Psoas muscle (tissue), 8 donors: ENCODE measurements around the gene PUSL1. TPM values are rescaled to one million over a fixed set of nuclear protein-coding genes. Genes with fewer than 3 reads are reported as not detected.

ENCODE experiments used
- ATAC-seq, 4 donors: fragments of 200-7000 bp; cut with Tn5 transposase; one replicate each; pipeline ENCODE4 v1.9.1; 2020; ENCODE audit warnings: moderate library complexity in 3 of 4, mild to moderate bottlenecking in 2 of 4
- DNase-seq, 2 donors: peaks; one replicate each; pipeline ENCODE4 v3.0.0-alpha.2; 2020
- H3K27ac ChIP-seq: fragments of 200-600 bp; one replicate; pipeline ENCODE4 v1.8.0; 2022
- H3K27me3 ChIP-seq, 3 donors: fragments of 200-600 bp in 1 of 3; one replicate each; pipeline versions ENCODE4 v1.6.1 to v1.8.0; 2013 to 2022; ENCODE audit warnings: low read length in 2 of 3, mild to moderate bottlenecking in 2 of 3, moderate library complexity in 1 of 3; ENCODE audit not compliant: insufficient read depth in 3 of 3
- H3K36me3 ChIP-seq, 2 donors: fragments of 200-600 bp in 1 of 2; one replicate each; pipeline versions ENCODE4 v1.6.1 to v1.8.0; 2013 to 2022; ENCODE audit warnings: low read depth in 1 of 2, mild to moderate bottlenecking in 1 of 2, moderate library complexity in 1 of 2; ENCODE audit not compliant: insufficient read depth in 1 of 2
- H3K4me1 ChIP-seq: fragments of 200-600 bp; one replicate; pipeline ENCODE4 v1.8.0; 2022
- H3K4me3 ChIP-seq: fragments of 200-600 bp; one replicate; pipeline ENCODE4 v1.8.0; 2022; ENCODE audit warnings: mild to moderate bottlenecking
- H3K9me3 ChIP-seq: fragments of 200-600 bp; one replicate; pipeline ENCODE4 v1.8.0; 2022
- CTCF ChIP-seq: fragments of 200-600 bp; IDR thresholded peaks from one replicate; pipeline ENCODE4 v1.8.0; 2022; ENCODE audit warnings: antibody characterized with exemption
- WGBS, 3 donors: extraction: QIAGEN DNeasy Blood & Tissue Kit; methylation state at CpG; one replicate each; pipeline versions ENCODE4 v1.1.6 to v1.1.7; 2013; 5-methylcytosine and 5-hydroxymethylcytosine counted together
- intact Hi-C, 2 donors: fragments of 100-400 bp; cut with DNase I; formaldehyde crosslinking; loops; one replicate each; pipeline versions ENCODE4 v1.11.0 to v1.14.2; 2022
- polyA plus RNA-seq, 3 donors: library from polyadenylated mRNA; stranded (reverse); fragments of 200-250 nt; gene quantifications; one replicate each; pipeline ENCODE4 v1.2.3, GENCODE V29; 2013
- total RNA-seq, 4 donors: library from RNA; stranded (reverse); fragmentation: NEBNext Ultra II Directional in 2 of 4; extraction: Animal tissue kit (Norgen Biotek cat#: 25700) in 2 of 4; gene quantifications; one replicate each; pipeline versions ENCODE4 v1.2.1 to v1.2.4, GENCODE V29; 2021 to 2023
- donor health status: healthy with polysubstance abuse.
- donor health status: DM: no; HTN: no; CAD: no; lungs with moderate emphysema.
- donor health status: Bipolar disorder and iron deficiency.
- donor health status: healthy.
- donor health status: DM: yes; HTN: yes; CAD: no.
- donor health status: DM: no; HTN: no; CAD: no.
- donor health status: DM: no; HTN: no; CAD: no.
- donor health status: DM: yes; HTN: yes; CAD: no.

Gene PUSL1
- total and polyA plus RNA-seq, 7 donors: 3.7 to 9.1 (median 7.3) TPM

- H3K36me3 ChIP-seq: peaks cover 0 to 26% of the 10 kb centered on the region in 2 donors
- DNase-seq: no peak
- no peak for ATAC-seq
- TF ChIP-seq CTCF: no peak
- 85 to 87% (median 86%) methylated on average over 12 of the region's 12 CpGs for WGBS, 3 donors
- H3K9me3 ChIP-seq: no peaks in the 10 kb centered on the region
- H3K27ac ChIP-seq: no peak overlapping the region
- H3K4me1 ChIP-seq: peaks cover 15% of the 10 kb centered on the region
- H3K4me3 ChIP-seq: no peak overlapping the region
- no peaks in the 10 kb centered on the region for H3K27me3 ChIP-seq
- intact Hi-C loops: no loop called here
Measured at GRCh38 chr1:1300352-1300739, 8.1 kb upstream of the PUSL1 start.

GRCh38 chr1:1302006-1302430 is 6.4 kb upstream of the PUSL1 start:
- TF ChIP-seq CTCF: peak; percentile 25
- ATAC-seq (no peak), DNase-seq (no peak)
- Histone ChIP-seq H3K27ac (no peak overlapping the region), H3K4me3 (no peak overlapping the region), H3K4me1 (peaks cover 31% of the 10 kb centered on the region), H3K36me3 (peaks cover 0 to 9% of the 10 kb centered on the region in 2 donors), H3K9me3 (no peaks in the 10 kb centered on the region), H3K27me3 (no peaks in the 10 kb centered on the region)
- intact Hi-C loops: no loop called here
- 91 to 93% (median 91%) methylated on average over 8 to 9 of the region's 9 CpGs for WGBS, 3 donors

- no peaks in the 10 kb centered on the region for H3K27me3 ChIP-seq
- WGBS, 3 donors: 82 to 88% (median 84%) methylated on average over 29 to 31 of the region's 31 CpGs
- H3K4me3 ChIP-seq: no peak overlapping the region
- TF ChIP-seq CTCF: no peak
- no peaks in the 10 kb centered on the region for H3K9me3 ChIP-seq
- no peak overlapping the region for H3K27ac ChIP-seq
- intact Hi-C loops: no loop called here
- no peak for ATAC-seq
- peaks cover 32% of the 10 kb centered on the region for H3K4me1 ChIP-seq
- peaks cover 0 to 4% of the 10 kb centered on the region in 2 donors for H3K36me3 ChIP-seq
- no peak for DNase-seq
Measured at GRCh38 chr1:1302951-1303509, 5.4 kb upstream of the PUSL1 start.

GRCh38 chr1:1303736-1304135 is 4.7 kb upstream of the PUSL1 start:
- TF ChIP-seq CTCF: no peak
- no peak overlapping the region for H3K4me3 ChIP-seq
- no peak for DNase-seq
- intact Hi-C loops: no loop called here
- peak overlapping the region; percentile 67 for H3K27ac ChIP-seq
- ATAC-seq: no peak
- H3K36me3 ChIP-seq: peaks cover 0 to 3% of the 10 kb centered on the region in 2 donors
- H3K4me1 ChIP-seq: peaks cover 33% of the 10 kb centered on the region
- 65 to 74% (median 70%) methylated on average over 13 of the region's 13 CpGs for WGBS, 3 donors
- no peaks in the 10 kb centered on the region for H3K9me3 ChIP-seq
- H3K27me3 ChIP-seq: no peaks in the 10 kb centered on the region
